Measurements from ENCODE around the gene GUCY1A2. TPM values are rescaled to one million over a fixed set of nuclear protein-coding genes. Genes with fewer than 3 reads are reported as not detected.

GUCY1A2 gene
- total RNA-seq, 1 experiment from 2014 or later: 0.55 TPM

- Histone ChIP-seq H2BK20ac (ENCODE audit: low read depth, low read length, poor library complexity, severe bottlenecking) (no peak overlapping the region), H3K9me3 (ENCODE audit: control insufficient read depth, low read depth, low read length) (no peaks in the 10 kb centered on the region), H3K4ac (ENCODE audit: low read depth, low read length) (no peak overlapping the region), H3K27ac (ENCODE audit: insufficient read length, low read depth, low read length) (no peak overlapping the region), H2AK5ac (ENCODE audit: insufficient read length, low read length) (no peak overlapping the region), H2BK12ac (ENCODE audit: insufficient read length, low read depth, low read length) (no peak overlapping the region), H3K18ac (ENCODE audit: insufficient read length, low read depth, low read length) (no peak overlapping the region), H2AFZ (ENCODE audit: low read length) (no peak overlapping the region), H3K14ac (ENCODE audit: insufficient read depth, low read length) (no peak overlapping the region), H3K79me2 (ENCODE audit: insufficient read depth, low read length) (no peaks in the 10 kb centered on the region), H3K23ac (ENCODE audit: insufficient read length, low read depth, low read length) (no peak overlapping the region), H3K4me1 (ENCODE audit: insufficient read depth, low read length) (no peaks in the 10 kb centered on the region), H3K56ac (ENCODE audit: insufficient read length, low read depth, low read length) (no peak overlapping the region), H2BK15ac (ENCODE audit: low read depth, low read length) (no peak overlapping the region), H3K27me3 (ENCODE audit: insufficient read depth, low read length) (peaks cover 7% of the 10 kb centered on the region; the same call in 1 of the 2 replicates), H3K4me2 (ENCODE audit: insufficient read depth, insufficient read length, low read length) (no peak overlapping the region), H2BK5ac (ENCODE audit: insufficient read length, low read length) (no peak overlapping the region), H3K9ac (ENCODE audit: extremely low read depth, insufficient read length, low read length) (no peak overlapping the region), H3T11ph (ENCODE audit: low read length) (no peak overlapping the region), H2BK120ac (ENCODE audit: low read depth, low read length, poor library complexity, severe bottlenecking) (no peak overlapping the region), H4K20me1 (ENCODE audit: control insufficient read depth, insufficient read depth, insufficient read length) (no peaks in the 10 kb centered on the region), H3K23me2 (ENCODE audit: insufficient read length, low read depth, low read length, poor library complexity, severe bottlenecking) (peaks cover 11% of the 10 kb centered on the region), H4K5ac (ENCODE audit: insufficient read length, low read depth, low read length) (no peak overlapping the region), H4K91ac (ENCODE audit: insufficient read length, low read depth, low read length) (no peak overlapping the region), H4K8ac (replicated peaks; ENCODE audit: insufficient read length, low read depth, low read length) (no peak overlapping the region), H3K79me1 (ENCODE audit: insufficient read depth, low read depth, low read length, poor library complexity, severe bottlenecking) (no peaks in the 10 kb centered on the region)
- Mint-ChIP-seq H3K27me3 (ENCODE audit: low read depth) (peaks cover 51% of the 10 kb centered on the region), H3K36me3 (ENCODE audit: insufficient read depth in 1 of 3, low read depth in 3 of 3) (no peaks in the 10 kb centered on the region), H3K4me1 (peaks cover 11 to 16% of the 10 kb centered on the region in 2 experiments), H3K9me3 (no peaks in the 10 kb centered on the region), H3K4me3 (no peak overlapping the region), H3K27ac (no peak overlapping the region)
- no peak for TF ChIP-seq CTCF (conservative IDR thresholded peaks at IDR 0.05)
- no peak for DNase-seq
- WGBS (ENCODE audit: extremely low coverage, insufficient read length, low lambda C conversion rate): no CpG with 5 or more reads among the region's 2 CpGs
Observed at GRCh38 chr11:107020594-107020993, 2.3 kb upstream of the GUCY1A2 start.

Data from H9 (cell line).